HEK293T (cell line): ENCODE data around the gene OR8K5.

Source experiments
- CTCF ChIA-PET: fragments of 350-600 bp; formaldehyde crosslinking; extraction: SDS; loops from one replicate; lab custom pipeline; 2021; ENCODE audit warnings: antibody characterized with exemption, inconsistent platforms; lab: Yijun Ruan, JAX
- POLR2A ChIA-PET: fragments of 350-600 bp; formaldehyde crosslinking; extraction: SDS; loops from one replicate; lab custom pipeline; 2020; ENCODE audit warnings: antibody characterized with exemption, inconsistent platforms; lab: Yijun Ruan, JAX
- DNase-seq: peaks from one replicate; pipeline ENCODE4 v3.0.0; 2012; ENCODE audit warnings: mixed read lengths; ENCODE audit errors: extremely low spot score
- ARNT ChIP-seq: fragments of 450-650 bp; IDR thresholded peaks from 2 replicates; pipeline ENCODE4 v1.6.1; 2017; ENCODE audit warnings: mild to moderate bottlenecking
- BHLHE40 ChIP-seq: fragments of 450-650 bp; IDR thresholded peaks from 2 replicates; pipeline ENCODE4 v1.6.1; 2016; ENCODE audit warnings: mild to moderate bottlenecking, moderate library complexity, borderline replicate concordance
- CTBP1 ChIP-seq: fragments of 450-650 bp; IDR thresholded peaks from 2 replicates; pipeline ENCODE4 v1.6.1; 2016; ENCODE audit warnings: borderline replicate concordance
- ELF4 ChIP-seq: fragments of 450-650 bp; IDR thresholded peaks from 2 replicates; pipeline ENCODE4 v1.6.1; 2017; ENCODE audit warnings: antibody characterized with exemption
- FOXA1 ChIP-seq: fragments of 450-650 bp; IDR thresholded peaks from 2 replicates; pipeline ENCODE4 v1.6.1; 2016; ENCODE audit warnings: mild to moderate bottlenecking
- FOXK2 ChIP-seq: fragments of 450-650 bp; IDR thresholded peaks from 2 replicates; pipeline ENCODE4 v1.6.1; 2016; ENCODE audit warnings: mild to moderate bottlenecking
- FOXM1 ChIP-seq: fragments of 450-650 bp; IDR thresholded peaks from 2 replicates; pipeline ENCODE4 v1.6.1; 2017; ENCODE audit warnings: mild to moderate bottlenecking, borderline replicate concordance
- HDGF ChIP-seq: fragments of 450-650 bp; IDR thresholded peaks from 2 replicates; pipeline ENCODE4 v1.6.1; 2017; ENCODE audit warnings: antibody characterized with exemption, borderline replicate concordance
- L3MBTL2 ChIP-seq: fragments of 450-650 bp; conservative IDR thresholded peaks from 2 replicates; pipeline ENCODE4 v1.6.1; 2016; ENCODE audit warnings: mild to moderate bottlenecking
- LEF1 ChIP-seq: fragments of 450-650 bp; IDR thresholded peaks from 2 replicates; pipeline ENCODE4 v1.6.1; 2017; ENCODE audit warnings: mild to moderate bottlenecking, borderline replicate concordance
- NFRKB ChIP-seq: fragments of 450-650 bp; IDR thresholded peaks from 2 replicates; pipeline ENCODE4 v1.6.1; 2016; ENCODE audit warnings: mild to moderate bottlenecking, moderate library complexity
- SP1 ChIP-seq: fragments of 450-650 bp; IDR thresholded peaks from 2 replicates; pipeline ENCODE4 v1.6.1; 2017
- SUZ12 ChIP-seq: fragments of 450-650 bp; IDR thresholded peaks from 2 replicates; pipeline ENCODE4 v1.6.1; 2016; ENCODE audit warnings: mild to moderate bottlenecking
- TARDBP ChIP-seq: fragments of 450-650 bp; IDR thresholded peaks from 2 replicates; pipeline ENCODE4 v1.6.1; 2016
- ZNF384 ChIP-seq: fragments of 450-650 bp; IDR thresholded peaks from 2 replicates; pipeline ENCODE4 v1.6.1; 2016
- TF ChIP-seq, protein P1 (sequence below): fragments of 450-650 bp; IDR thresholded peaks from 2 replicates; pipeline ENCODE4 v1.6.1; 2016

The OR8K5 gene, protein sequence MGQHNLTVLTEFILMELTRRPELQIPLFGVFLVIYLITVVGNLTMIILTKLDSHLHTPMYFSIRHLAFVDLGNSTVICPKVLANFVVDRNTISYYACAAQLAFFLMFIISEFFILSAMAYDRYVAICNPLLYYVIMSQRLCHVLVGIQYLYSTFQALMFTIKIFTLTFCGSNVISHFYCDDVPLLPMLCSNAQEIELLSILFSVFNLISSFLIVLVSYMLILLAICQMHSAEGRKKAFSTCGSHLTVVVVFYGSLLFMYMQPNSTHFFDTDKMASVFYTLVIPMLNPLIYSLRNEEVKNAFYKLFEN

DNA sequence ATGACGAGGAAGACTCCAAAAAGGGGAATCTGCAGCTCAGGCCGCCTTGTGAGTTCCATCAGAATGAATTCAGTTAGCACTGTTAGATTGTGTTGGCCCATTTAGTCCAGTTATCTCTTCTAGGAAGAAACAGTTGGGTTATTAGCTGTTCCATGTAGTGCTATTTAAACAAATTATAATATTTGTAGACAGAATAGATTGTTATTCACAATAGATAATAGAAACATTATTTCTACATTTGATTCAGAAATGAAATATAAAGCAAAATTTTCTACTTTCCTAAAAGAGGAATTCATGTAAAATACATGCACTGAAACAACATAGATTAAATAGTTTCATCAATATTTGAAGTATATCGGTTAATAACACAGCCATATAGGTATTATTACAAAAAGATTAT is at the start of gene OR8K5:
OR8K5 (minus strand) TSS at position 101 of the 400 bp plus-strand sequence; CDS start at position 101, 0 bp downstream.
- no peak for DNase-seq
- POLR2A ChIA-PET = no interaction called here
- TF ChIP-seq FOXM1 = no peak
- no peak for TF ChIP-seq ZNF384
- no peak for TF ChIP-seq BHLHE40
- no peak for TF ChIP-seq CTBP1
- TF ChIP-seq FOXK2 = no peak
- TF ChIP-seq FOXA1 = no peak
- no peak for TF ChIP-seq SP1
- TF ChIP-seq ARNT = no peak
- no peak for TF ChIP-seq TARDBP
- TF ChIP-seq, protein P1, sequence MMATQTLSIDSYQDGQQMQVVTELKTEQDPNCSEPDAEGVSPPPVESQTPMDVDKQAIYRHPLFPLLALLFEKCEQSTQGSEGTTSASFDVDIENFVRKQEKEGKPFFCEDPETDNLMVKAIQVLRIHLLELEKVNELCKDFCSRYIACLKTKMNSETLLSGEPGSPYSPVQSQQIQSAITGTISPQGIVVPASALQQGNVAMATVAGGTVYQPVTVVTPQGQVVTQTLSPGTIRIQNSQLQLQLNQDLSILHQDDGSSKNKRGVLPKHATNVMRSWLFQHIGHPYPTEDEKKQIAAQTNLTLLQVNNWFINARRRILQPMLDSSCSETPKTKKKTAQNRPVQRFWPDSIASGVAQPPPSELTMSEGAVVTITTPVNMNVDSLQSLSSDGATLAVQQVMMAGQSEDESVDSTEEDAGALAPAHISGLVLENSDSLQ = no peak
- no peak for TF ChIP-seq L3MBTL2
- TF ChIP-seq LEF1 = no peak
- TF ChIP-seq ELF4 = no peak
- no peak for TF ChIP-seq SUZ12
- no peak for TF ChIP-seq HDGF
- no peak for TF ChIP-seq NFRKB
- CTCF ChIA-PET = no interaction called here

DNA sequence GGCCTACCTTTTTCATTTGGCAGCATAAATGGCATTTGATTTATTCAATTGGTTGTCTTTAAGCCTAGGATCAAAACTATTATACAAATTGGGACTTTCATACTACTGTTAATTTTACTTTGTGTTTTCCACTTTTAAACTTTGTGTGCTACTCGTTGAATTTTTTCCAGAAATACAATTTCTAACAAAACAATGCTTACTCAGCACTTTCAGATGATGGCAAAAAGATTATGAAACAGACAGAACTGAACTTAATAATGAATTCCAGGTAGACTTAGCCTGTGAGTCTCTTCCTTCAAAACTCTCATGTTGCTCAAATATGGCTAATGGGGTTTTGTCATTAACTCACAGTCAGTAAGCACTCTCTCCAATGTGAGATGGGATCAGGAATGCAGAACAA is 47.7 kb upstream of the OR8K5 start:
- CTCF ChIA-PET = no interaction called here
- TF ChIP-seq SP1 (no peak), ZNF384 (no peak)
- DNase-seq = no peak
- POLR2A ChIA-PET = no interaction called here

DNA sequence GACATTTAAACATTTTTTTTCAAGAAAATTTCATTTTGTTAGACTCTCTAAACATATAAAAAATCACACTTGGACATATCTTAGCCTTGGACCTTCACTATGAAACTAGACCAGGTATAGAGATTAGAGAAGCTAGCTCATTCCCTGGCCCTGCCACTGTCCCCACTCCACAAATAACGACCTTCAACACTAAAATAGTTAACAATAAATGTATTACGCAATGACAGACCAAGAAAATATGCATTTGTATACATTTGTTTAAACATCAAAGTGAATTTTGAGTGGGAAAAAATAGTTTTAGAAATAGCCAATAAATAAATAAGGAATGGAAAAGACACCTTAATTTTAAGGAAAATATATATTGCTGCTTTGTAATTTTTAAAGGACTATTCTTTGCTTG is 37.2 kb upstream of the OR8K5 start:
- POLR2A ChIA-PET = no interaction called here
- CTCF ChIA-PET = no interaction called here
- no peak for DNase-seq
- no peak for TF ChIP-seq FOXM1
- no peak for TF ChIP-seq NFRKB
- no peak for TF ChIP-seq FOXK2
- TF ChIP-seq ZNF384 = no peak
- no peak for TF ChIP-seq SUZ12
- TF ChIP-seq ELF4 = no peak
- TF ChIP-seq ARNT = no peak
- no peak for TF ChIP-seq BHLHE40
- no peak for TF ChIP-seq LEF1

DNA sequence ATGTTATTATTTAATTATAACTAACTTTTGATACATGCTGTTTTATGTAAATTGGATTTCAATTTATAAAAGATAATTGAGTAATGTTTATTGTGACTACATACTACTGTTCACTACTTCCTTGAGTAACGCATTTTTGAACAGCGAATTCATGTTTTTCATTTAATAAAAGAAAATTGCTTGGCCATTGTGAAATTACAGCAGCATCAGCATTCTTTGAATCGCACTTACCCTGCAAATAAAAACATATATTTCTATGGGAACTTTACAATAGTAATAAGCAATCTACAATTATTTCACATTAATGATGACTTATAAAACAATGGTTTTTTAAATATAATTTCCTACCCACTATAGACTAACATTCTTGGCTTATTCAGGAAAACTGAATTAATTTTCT is 36.6 kb upstream of the OR8K5 start:
- DNase-seq = no peak
- TF ChIP-seq, protein P1 = no peak
- TF ChIP-seq FOXM1 = no peak
- ChIA-PET CTCF (no interaction called here), POLR2A (no interaction called here)

DNA sequence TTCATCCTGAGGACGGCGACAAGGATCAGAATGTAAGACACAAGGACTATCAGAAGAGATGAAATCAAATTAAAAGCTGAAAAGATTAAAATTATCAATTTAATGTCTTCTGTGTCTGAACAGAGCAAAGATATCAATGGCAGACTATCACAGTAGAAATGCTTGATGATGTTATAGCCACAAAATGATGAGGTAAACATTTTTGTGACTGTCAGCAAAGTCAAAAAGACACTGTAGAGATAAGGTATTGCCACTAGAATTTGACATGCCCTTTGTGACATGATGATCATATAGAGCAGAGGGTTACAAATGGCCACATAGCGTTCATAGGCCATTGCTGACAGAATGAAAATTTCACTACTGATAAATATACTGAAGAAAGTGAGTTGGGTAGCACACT is 28.5 kb upstream of the OR8K5 start:
- DNase-seq = no peak
- CTCF ChIA-PET = no interaction called here
- POLR2A ChIA-PET = no interaction called here
- TF ChIP-seq ELF4 (no peak), SP1 (no peak), FOXA1 (no peak), SUZ12 (no peak), BHLHE40 (no peak), TARDBP (no peak), FOXM1 (no peak), NFRKB (no peak), CTBP1 (no peak), HDGF (no peak), L3MBTL2 (no peak), FOXK2 (no peak)
- TF ChIP-seq, protein P1 = no peak

DNA sequence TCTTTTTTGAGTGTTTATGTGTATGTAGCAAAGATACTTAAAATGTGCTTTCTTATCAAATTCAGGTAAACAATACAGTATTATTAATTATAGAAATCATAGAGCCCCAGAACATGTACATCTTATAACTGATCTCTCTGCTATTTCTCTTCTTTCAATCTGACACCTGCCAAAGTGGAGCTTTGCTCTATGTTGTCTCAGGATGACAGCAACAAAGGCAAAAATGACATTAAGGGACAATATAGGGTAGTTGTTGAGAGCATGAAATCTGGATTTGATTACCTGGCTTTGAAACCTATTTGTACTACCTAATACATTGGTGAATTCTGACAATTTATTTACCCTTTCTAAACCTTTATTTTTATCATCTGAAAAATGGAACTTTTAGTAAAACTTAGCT is 23.3 kb upstream of the OR8K5 start:
- TF ChIP-seq ELF4 (no peak), SP1 (no peak), FOXA1 (no peak), LEF1 (no peak), L3MBTL2 (no peak), NFRKB (no peak)
- ChIA-PET POLR2A (no interaction called here), CTCF (no interaction called here)
- no peak for DNase-seq

DNA sequence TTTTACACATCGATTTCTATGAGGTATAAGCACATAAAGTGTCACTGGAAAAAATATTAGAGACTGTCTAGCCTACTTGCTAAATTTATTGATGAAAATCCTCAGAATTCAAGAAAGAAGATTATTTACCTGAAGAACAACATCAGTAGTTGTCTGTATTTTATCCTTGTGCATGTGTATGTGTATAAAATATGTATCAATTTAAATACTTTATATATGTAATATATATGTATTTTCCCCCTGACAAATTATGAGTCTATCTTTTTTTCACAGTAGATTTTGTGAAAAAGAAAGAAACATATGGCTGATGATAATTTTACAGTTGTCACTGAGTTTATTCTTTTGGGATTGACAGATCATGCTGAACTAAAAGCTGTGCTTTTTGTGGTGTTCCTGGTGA is 16.2 kb upstream of the OR8K5 start, which contains the start of gene OR5J2:
OR5J2 (plus strand) TSS at position 301 of the 400 bp plus-strand sequence; CDS start at position 301, 0 bp downstream.
- POLR2A ChIA-PET = no interaction called here
- TF ChIP-seq FOXA1 (no peak), FOXK2 (no peak), FOXM1 (no peak), NFRKB (no peak), BHLHE40 (no peak), LEF1 (no peak), ARNT (no peak), CTBP1 (no peak), L3MBTL2 (no peak), TARDBP (no peak), SUZ12 (no peak), HDGF (no peak), SP1 (no peak), ELF4 (no peak), ZNF384 (no peak)
- TF ChIP-seq, protein P1 = no peak
- CTCF ChIA-PET = no interaction called here
- DNase-seq = no peak
